Stimulated activated CD4-positive, alpha-beta T cell treated with anti-CD3 and anti-CD28 coated beads, Interleukin-1b, Interleukin-23, amount 100 ng/mL, for 48 hours (primary cell): ENCODE results near the gene DCDC2.
"Not testable (repeated sequence)": the region's sequence is repeated elsewhere in the genome, so short reads cannot be mapped to it uniquely, and the experiment has no call there.

Experiments used
- DNase-seq: peaks from one replicate; pipeline ENCODE4 v3.0.0-alpha.2; 2020

Gene DCDC2

GRCh38 chr6:24323632-24324337 is 34.1 kb downstream of the DCDC2 start:
- no peak for DNase-seq

- no peak for DNase-seq
Measured at GRCh38 chr6:24322924-24323323, 34.9 kb downstream of the DCDC2 start.

GRCh38 chr6:24322446-24322845 is 35.4 kb downstream of the DCDC2 start:
- DNase-seq, result not testable (repeated sequence)

- DNase-seq, result no peak
Measured at GRCh38 chr6:24321538-24322162, 36.2 kb downstream of the DCDC2 start.

- DNase-seq, result no peak
Measured at GRCh38 chr6:24313251-24314141, 44.4 kb downstream of the DCDC2 start.

- not testable (repeated sequence) for DNase-seq
Measured at GRCh38 chr6:24311775-24312174, 46.1 kb downstream of the DCDC2 start.

- no peak for DNase-seq
Measured at GRCh38 chr6:24307881-24308280, 50.0 kb downstream of the DCDC2 start.

- no peak for DNase-seq
Measured at GRCh38 chr6:24306936-24307335, 50.9 kb downstream of the DCDC2 start.

- no peak for DNase-seq
Measured at GRCh38 chr6:24306038-24306437, 51.8 kb downstream of the DCDC2 start.

- no peak for DNase-seq
Measured at GRCh38 chr6:24296944-24297343, 60.9 kb downstream of the DCDC2 start.

GRCh38 chr6:24293852-24294251 is 64.0 kb downstream of the DCDC2 start:
- not testable (repeated sequence) for DNase-seq

GRCh38 chr6:24287239-24287638 is 70.6 kb downstream of the DCDC2 start:
- DNase-seq, result no peak

- no peak for DNase-seq
Measured at GRCh38 chr6:24284006-24284405, 73.9 kb downstream of the DCDC2 start.

GRCh38 chr6:24283043-24283985 is 74.5 kb downstream of the DCDC2 start:
- DNase-seq, result peak; percentile 30

GRCh38 chr6:24274441-24275083 is 83.3 kb downstream of the DCDC2 start:
- no peak for DNase-seq

- DNase-seq, result no peak
Measured at GRCh38 chr6:24273096-24273870, 84.6 kb downstream of the DCDC2 start.

GRCh38 chr6:24272553-24272952 is 85.3 kb downstream of the DCDC2 start:
- no peak for DNase-seq

- no peak for DNase-seq
Measured at GRCh38 chr6:24272148-24272547, 85.7 kb downstream of the DCDC2 start.

GRCh38 chr6:24270011-24270410 is 87.8 kb downstream of the DCDC2 start:
- DNase-seq, result no peak

- not testable (repeated sequence) for DNase-seq
Measured at GRCh38 chr6:24258214-24258613, 99.6 kb downstream of the DCDC2 start.

- no peak for DNase-seq
Measured at GRCh38 chr6:24257282-24257681, 100.6 kb downstream of the DCDC2 start.
